ENCODE results near the gene ATP5PB. TPM values are rescaled to one million over a fixed set of nuclear protein-coding genes. Genes with fewer than 3 reads are reported as not detected.

The ATP5PB gene
- total RNA-seq, 2 experiments from 2014 or later = 47.3 to 51.5 TPM

- H3K4me1 ChIP-seq (ENCODE audit: insufficient read depth, low read length) = no peaks in the 10 kb centered on the region
- DNase-seq (no peak), ATAC-seq (ENCODE audit: poor library complexity) (no peak)
- H3K9me3 ChIP-seq (ENCODE audit: control insufficient read depth in 1 of 2, insufficient read depth in 1 of 2, low read length in 2 of 2) = no peaks in the 10 kb centered on the region
- no peak for TF ChIP-seq CTCF (IDR thresholded peaks at IDR 0.05)
- no peaks in the 10 kb centered on the region for H3K27me3 Mint-ChIP-seq
- peaks cover 23% of the 10 kb centered on the region for H3K4me1 Mint-ChIP-seq (ENCODE audit: low read depth)
- no peak overlapping the region for H3K4me3 ChIP-seq (ENCODE audit: low read length)
- H3K36me3 Mint-ChIP-seq (ENCODE audit: low read depth) = peaks cover 76% of the 10 kb centered on the region
- no peak overlapping the region for H3K27ac ChIP-seq (ENCODE audit: low read depth in 1 of 2, low read length in 2 of 2)
- H3K4me3 Mint-ChIP-seq = no peak overlapping the region
- intact Hi-C loops (cut with DNase I, micrococcal nuclease) = no loop called here
- POLR2A ChIA-PET = interaction anchor here (2.3 to 2.4 kb wide), 2 partner anchors 14 to 45 kb away, joined by 7 to 8 read pairs; no protein-coding TSS in a partner anchor
- CTCF ChIA-PET = interaction anchor here (1.4 kb wide), 1 partner anchor 45 kb away, joined by 3 read pairs; no protein-coding TSS in a partner anchor
- no peaks in the 10 kb centered on the region for H3K9me3 Mint-ChIP-seq
- H3K27ac Mint-ChIP-seq = peak overlapping the region; percentile 18
- H3K27me3 ChIP-seq (ENCODE audit: control insufficient read depth in 1 of 2, insufficient read depth in 2 of 2, low read length in 2 of 2) = no peaks in the 10 kb centered on the region
- peaks cover 45% of the 10 kb centered on the region for H3K36me3 ChIP-seq (ENCODE audit: insufficient read depth, low read length)
Measured at GRCh38 chr1:111463029-111463683, 13.9 kb downstream of the ATP5PB start.

GRCh38 chr1:111465754-111466153 is 16.5 kb downstream of the ATP5PB start:
- Mint-ChIP-seq H3K27me3 (no peaks in the 10 kb centered on the region), H3K4me3 (no peak overlapping the region), H3K4me1 (ENCODE audit: low read depth) (peaks cover 23% of the 10 kb centered on the region), H3K36me3 (ENCODE audit: low read depth) (peaks cover 52% of the 10 kb centered on the region), H3K27ac (no peak overlapping the region), H3K9me3 (no peaks in the 10 kb centered on the region)
- Histone ChIP-seq H3K27me3 (ENCODE audit: control insufficient read depth in 1 of 2, insufficient read depth in 2 of 2, low read length in 2 of 2) (no peaks in the 10 kb centered on the region), H3K4me3 (ENCODE audit: low read length) (no peak overlapping the region), H3K36me3 (ENCODE audit: insufficient read depth, low read length) (peaks cover 27% of the 10 kb centered on the region), H3K4me1 (ENCODE audit: insufficient read depth, low read length) (peaks cover 19% of the 10 kb centered on the region), H3K27ac (ENCODE audit: low read depth in 1 of 2, low read length in 2 of 2) (no peak overlapping the region), H3K9me3 (ENCODE audit: control insufficient read depth in 1 of 2, insufficient read depth in 1 of 2, low read length in 2 of 2) (no peaks in the 10 kb centered on the region)
- POLR2A ChIA-PET = interaction anchor here (0.7 to 2.4 kb wide), 5 partner anchors 12 to 237 kb away, joined by 3 to 11 read pairs (median 4); no protein-coding TSS in a partner anchor
- CTCF ChIA-PET = no interaction called here
- TF ChIP-seq CTCF (IDR thresholded peaks at IDR 0.05) = no peak
- DNase-seq = no peak
- no peak for ATAC-seq (ENCODE audit: poor library complexity)
- intact Hi-C loops (cut with DNase I, micrococcal nuclease) = no loop called here

GRCh38 chr1:111466480-111466879 is 17.2 kb downstream of the ATP5PB start:
- intact Hi-C loops (cut with DNase I, micrococcal nuclease) = no loop called here
- ATAC-seq (ENCODE audit: poor library complexity) = no peak
- Mint-ChIP-seq H3K36me3 (ENCODE audit: low read depth) (peaks cover 45% of the 10 kb centered on the region), H3K9me3 (no peaks in the 10 kb centered on the region), H3K4me1 (ENCODE audit: low read depth) (peaks cover 23% of the 10 kb centered on the region), H3K4me3 (no peak overlapping the region), H3K27ac (no peak overlapping the region), H3K27me3 (no peaks in the 10 kb centered on the region)
- Histone ChIP-seq H3K4me1 (ENCODE audit: insufficient read depth, low read length) (peaks cover 25% of the 10 kb centered on the region), H3K9me3 (ENCODE audit: control insufficient read depth in 1 of 2, insufficient read depth in 1 of 2, low read length in 2 of 2) (no peaks in the 10 kb centered on the region), H3K27ac (ENCODE audit: low read depth in 1 of 2, low read length in 2 of 2) (no peak overlapping the region), H3K27me3 (ENCODE audit: control insufficient read depth in 1 of 2, insufficient read depth in 2 of 2, low read length in 2 of 2) (no peaks in the 10 kb centered on the region), H3K36me3 (ENCODE audit: insufficient read depth, low read length) (peaks cover 27% of the 10 kb centered on the region), H3K4me3 (ENCODE audit: low read length) (no peak overlapping the region)
- no peak for DNase-seq
- CTCF ChIA-PET = no interaction called here
- POLR2A ChIA-PET = interaction anchor here (1.7 to 2.1 kb wide), 2 partner anchors 11 to 16 kb away, joined by 3 to 11 read pairs; no protein-coding TSS in a partner anchor
- no peak for TF ChIP-seq CTCF (IDR thresholded peaks at IDR 0.05)

Measured in CD4-positive, alpha-beta T cell (primary cell).